ENCODE results near the gene OGDH.

DNA sequence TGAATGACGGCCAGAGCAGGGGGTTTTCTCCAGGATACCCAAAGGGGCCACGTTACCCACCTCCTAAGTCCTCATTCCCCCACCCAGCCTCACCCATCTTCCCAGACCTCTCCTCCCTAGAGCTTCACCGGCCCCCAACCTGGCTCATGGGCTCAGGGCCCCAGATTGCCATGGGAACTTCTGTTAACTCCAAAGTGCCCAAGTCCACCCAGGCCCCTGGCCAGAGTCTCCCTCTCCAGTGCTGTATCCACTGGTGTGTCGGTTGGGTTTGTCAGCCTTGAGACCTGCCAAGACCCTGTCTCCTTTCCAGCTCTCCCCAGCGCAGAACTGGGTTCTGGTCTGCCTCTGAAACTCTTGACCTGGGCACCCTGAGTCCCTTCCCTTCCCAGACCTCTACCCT is 105.1 kb downstream of the OGDH start:
- TF ChIP-seq, protein P1, sequence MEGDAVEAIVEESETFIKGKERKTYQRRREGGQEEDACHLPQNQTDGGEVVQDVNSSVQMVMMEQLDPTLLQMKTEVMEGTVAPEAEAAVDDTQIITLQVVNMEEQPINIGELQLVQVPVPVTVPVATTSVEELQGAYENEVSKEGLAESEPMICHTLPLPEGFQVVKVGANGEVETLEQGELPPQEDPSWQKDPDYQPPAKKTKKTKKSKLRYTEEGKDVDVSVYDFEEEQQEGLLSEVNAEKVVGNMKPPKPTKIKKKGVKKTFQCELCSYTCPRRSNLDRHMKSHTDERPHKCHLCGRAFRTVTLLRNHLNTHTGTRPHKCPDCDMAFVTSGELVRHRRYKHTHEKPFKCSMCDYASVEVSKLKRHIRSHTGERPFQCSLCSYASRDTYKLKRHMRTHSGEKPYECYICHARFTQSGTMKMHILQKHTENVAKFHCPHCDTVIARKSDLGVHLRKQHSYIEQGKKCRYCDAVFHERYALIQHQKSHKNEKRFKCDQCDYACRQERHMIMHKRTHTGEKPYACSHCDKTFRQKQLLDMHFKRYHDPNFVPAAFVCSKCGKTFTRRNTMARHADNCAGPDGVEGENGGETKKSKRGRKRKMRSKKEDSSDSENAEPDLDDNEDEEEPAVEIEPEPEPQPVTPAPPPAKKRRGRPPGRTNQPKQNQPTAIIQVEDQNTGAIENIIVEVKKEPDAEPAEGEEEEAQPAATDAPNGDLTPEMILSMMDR (IDR thresholded peaks at IDR 0.05) = no peak
- no peak for TF ChIP-seq POLR2A (IDR thresholded peaks at IDR 0.05)

All from ovary (tissue), 3 donors.